Tibial artery (tissue), 4 donors: Measurements from ENCODE around the gene AWAT2.

Experiments
- DNase-seq, 2 donors: peaks; one replicate each; pipeline ENCODE4 v3.0.0-alpha.2; 2019
- H3K27ac ChIP-seq, 2 donors: fragments of 200-600 bp; sonication (generic) in 1 of 2; 1 replicate in 1 of 2; 2 replicates in 1 of 2; pipeline ENCODE4 v1.5.1; 2018 to 2019; ENCODE audit warnings: mild to moderate bottlenecking in 1 of 2
- H3K27me3 ChIP-seq, 2 donors: fragments of 200-600 bp; sonication (generic) in 1 of 2; one replicate each; pipeline versions ENCODE4 v1.5.1 to v1.6.0; 2016 to 2019
- H3K36me3 ChIP-seq, 3 donors: fragments of 200-600 bp; sonication (generic) in 2 of 3; one replicate each; pipeline ENCODE4 v1.5.1; 2016 to 2019; ENCODE audit warnings: mild to moderate bottlenecking in 2 of 3
- H3K4me1 ChIP-seq, 4 donors: fragments of 200-600 bp; sonication (generic) in 2 of 4; 1 replicate in 3 of 4; 2 replicates in 1 of 4; pipeline ENCODE4 v1.5.1; 2016 to 2019
- H3K4me3 ChIP-seq, 2 donors: fragments of 200-600 bp; sonication (generic) in 1 of 2; 1 replicate in 1 of 2; 2 replicates in 1 of 2; pipeline ENCODE4 v1.5.1; 2018 to 2019; ENCODE audit warnings: mild to moderate bottlenecking in 2 of 2
- H3K9me3 ChIP-seq, 3 donors: fragments of 200-600 bp; sonication (generic) in 1 of 3; one replicate each; pipeline ENCODE4 v1.5.1; 2016 to 2019
- CTCF ChIP-seq, 2 experiments: fragments of 200-600 bp in 1 of 2; fragments of 450-650 bp in 1 of 2; IDR thresholded peaks; one replicate each; pipeline ENCODE4 v1.5.1; 2017 to 2019; ENCODE audit warnings: antibody characterized with exemption in 2 of 2, mild to moderate bottlenecking in 1 of 2, moderate library complexity in 1 of 2
- intact Hi-C: fragments of 100-400 bp; cut with DNase I; formaldehyde crosslinking; loops from one replicate; pipeline ENCODE4 v1.15.0; 2023; ENCODE audit warnings: low total_unique reads

AWAT2 gene

GRCh38 chrX:70025464-70025863, 24.3 kb downstream of the AWAT2 start:
- H3K36me3 ChIP-seq: no peaks in the 10 kb centered on the region
- no peaks in the 10 kb centered on the region for H3K27me3 ChIP-seq
- intact Hi-C loops: no loop called here
- no peak for DNase-seq
- H3K27ac ChIP-seq: no peak overlapping the region
- no peaks in the 10 kb centered on the region for H3K4me1 ChIP-seq
- no peaks in the 10 kb centered on the region for H3K9me3 ChIP-seq
- TF ChIP-seq CTCF (IDR thresholded peaks at IDR 0.05): no peak
- no peak overlapping the region for H3K4me3 ChIP-seq

- no peak for TF ChIP-seq CTCF (IDR thresholded peaks at IDR 0.05)
- no peaks in the 10 kb centered on the region for H3K36me3 ChIP-seq
- H3K27ac ChIP-seq: no peak overlapping the region
- H3K27me3 ChIP-seq: no peaks in the 10 kb centered on the region
- no peak for DNase-seq
- intact Hi-C loops: no loop called here
- no peaks in the 10 kb centered on the region for H3K4me1 ChIP-seq
- H3K9me3 ChIP-seq: peaks cover 0 to 3% (median 0%) of the 10 kb centered on the region in 3 donors
- no peak overlapping the region for H3K4me3 ChIP-seq
These were observed 27.1 kb downstream of the AWAT2 start for GRCh38 chrX:70022616-70023015.

GRCh38 chrX:70016513-70016912, 33.2 kb downstream of the AWAT2 start:
- DNase-seq: no peak
- peaks cover 0 to 4% (median 0%) of the 10 kb centered on the region in 3 donors for H3K9me3 ChIP-seq
- intact Hi-C loops: no loop called here
- no peak overlapping the region for H3K4me3 ChIP-seq
- no peak for TF ChIP-seq CTCF (IDR thresholded peaks at IDR 0.05)
- H3K27me3 ChIP-seq: no peaks in the 10 kb centered on the region
- no peak overlapping the region for H3K27ac ChIP-seq
- no peaks in the 10 kb centered on the region for H3K4me1 ChIP-seq
- no peaks in the 10 kb centered on the region for H3K36me3 ChIP-seq

GRCh38 chrX:70013466-70014381, 36.0 kb downstream of the AWAT2 start:
- Histone ChIP-seq H3K4me3 (no peak overlapping the region), H3K36me3 (no peaks in the 10 kb centered on the region), H3K4me1 (no peaks in the 10 kb centered on the region), H3K27ac (no peak overlapping the region), H3K9me3 (peaks cover 0 to 4% (median 0%) of the 10 kb centered on the region in 3 donors), H3K27me3 (no peaks in the 10 kb centered on the region)
- intact Hi-C loops: no loop called here
- no peak for DNase-seq
- TF ChIP-seq CTCF (IDR thresholded peaks at IDR 0.05): no peak

GRCh38 chrX:70012756-70013155, 37.0 kb downstream of the AWAT2 start:
- no peak for DNase-seq
- TF ChIP-seq CTCF (IDR thresholded peaks at IDR 0.05): no peak
- intact Hi-C loops: no loop called here

More at GRCh38 chrX:70012756-70013155, 37.0 kb downstream of the AWAT2 start:
- Histone ChIP-seq H3K27ac (no peak overlapping the region), H3K4me3 (no peak overlapping the region), H3K4me1 (no peaks in the 10 kb centered on the region), H3K9me3 (peaks cover 0 to 2% (median 0%) of the 10 kb centered on the region in 3 donors), H3K36me3 (no peaks in the 10 kb centered on the region), H3K27me3 (no peaks in the 10 kb centered on the region)
